ENCODE results near the gene FAR1.

The FAR1 gene

DNA sequence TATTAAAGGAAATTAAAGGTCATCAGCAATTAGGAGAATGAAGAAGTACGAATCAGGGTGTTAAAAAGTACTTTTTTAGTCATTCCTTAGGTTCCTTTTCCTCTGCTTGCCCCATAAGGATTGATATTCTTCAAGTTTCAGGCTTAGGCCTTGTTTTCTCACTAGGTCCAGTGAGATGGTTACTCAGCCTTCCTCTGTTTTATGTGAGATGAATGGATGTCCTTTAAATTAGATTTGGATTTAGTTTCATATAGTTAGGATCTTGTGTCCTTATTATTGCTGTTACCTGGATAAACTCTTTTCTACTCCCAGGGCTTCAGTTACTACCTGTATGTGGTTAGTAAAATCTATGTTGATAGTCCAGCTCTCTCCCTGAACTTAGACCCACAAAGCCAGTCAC lies 29.2 kb downstream of the FAR1 start:
- Histone ChIP-seq H3K9me3 (ENCODE audit: control insufficient read depth, insufficient read depth, low read length) (no peaks in the 10 kb centered on the region), H3K4me2 (ENCODE audit: low read length) (no peak overlapping the region), H3K4me1 (ENCODE audit: control insufficient read depth, low read length) (no peaks in the 10 kb centered on the region), H3K9me2 (replicated peaks; ENCODE audit: control insufficient read depth, low read length) (no peaks in the 10 kb centered on the region), H3K79me2 (ENCODE audit: control insufficient read depth, low read length) (peaks cover 31% of the 10 kb centered on the region), H4K20me1 (ENCODE audit: control insufficient read depth, insufficient read depth, low read depth, low read length) (no peaks in the 10 kb centered on the region), H3K27ac (ENCODE audit: low read depth, low read length) (no peak overlapping the region), H3K27me3 (ENCODE audit: control insufficient read depth, low read length) (no peaks in the 10 kb centered on the region), H3F3A (ENCODE audit: control insufficient read depth, insufficient read depth) (peaks cover 4% of the 10 kb centered on the region; the same call in 1 of the 2 replicates), H3K36me3 (ENCODE audit: control insufficient read depth, low read length) (peaks cover 68% of the 10 kb centered on the region), H3K4me3 (ENCODE audit: low read length) (no peak overlapping the region)
- TF ChIP-seq, protein P1, sequence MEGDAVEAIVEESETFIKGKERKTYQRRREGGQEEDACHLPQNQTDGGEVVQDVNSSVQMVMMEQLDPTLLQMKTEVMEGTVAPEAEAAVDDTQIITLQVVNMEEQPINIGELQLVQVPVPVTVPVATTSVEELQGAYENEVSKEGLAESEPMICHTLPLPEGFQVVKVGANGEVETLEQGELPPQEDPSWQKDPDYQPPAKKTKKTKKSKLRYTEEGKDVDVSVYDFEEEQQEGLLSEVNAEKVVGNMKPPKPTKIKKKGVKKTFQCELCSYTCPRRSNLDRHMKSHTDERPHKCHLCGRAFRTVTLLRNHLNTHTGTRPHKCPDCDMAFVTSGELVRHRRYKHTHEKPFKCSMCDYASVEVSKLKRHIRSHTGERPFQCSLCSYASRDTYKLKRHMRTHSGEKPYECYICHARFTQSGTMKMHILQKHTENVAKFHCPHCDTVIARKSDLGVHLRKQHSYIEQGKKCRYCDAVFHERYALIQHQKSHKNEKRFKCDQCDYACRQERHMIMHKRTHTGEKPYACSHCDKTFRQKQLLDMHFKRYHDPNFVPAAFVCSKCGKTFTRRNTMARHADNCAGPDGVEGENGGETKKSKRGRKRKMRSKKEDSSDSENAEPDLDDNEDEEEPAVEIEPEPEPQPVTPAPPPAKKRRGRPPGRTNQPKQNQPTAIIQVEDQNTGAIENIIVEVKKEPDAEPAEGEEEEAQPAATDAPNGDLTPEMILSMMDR (IDR thresholded peaks at IDR 0.05; ENCODE audit: low read depth, low read length, poor library complexity, severe bottlenecking), result no peak
- no peak for TF ChIP-seq EZH2phosphoT487 (IDR thresholded peaks at IDR 0.05; ENCODE audit: borderline replicate concordance, low read length)

DNA sequence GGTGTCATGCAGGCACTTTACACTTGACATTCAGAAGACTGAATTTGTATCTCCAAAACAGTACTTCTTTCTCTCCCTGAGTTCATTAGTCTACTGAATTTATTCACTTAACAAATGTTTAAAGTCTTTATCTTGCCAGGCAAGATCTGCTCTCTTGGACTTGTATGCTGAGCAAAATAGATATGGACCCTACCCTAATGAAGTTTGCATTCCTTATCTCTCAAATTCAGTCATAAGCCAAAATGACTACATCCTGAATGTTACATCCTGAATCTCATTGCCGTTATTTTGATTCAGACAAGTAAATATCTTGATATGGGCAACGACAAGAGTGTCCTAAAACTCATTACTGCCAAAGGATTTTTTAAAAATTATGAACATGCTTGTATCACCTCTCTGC lies 29.7 kb downstream of the FAR1 start:
- no peak overlapping the region for H3K4me3 ChIP-seq (ENCODE audit: low read length)
- peaks cover 27% of the 10 kb centered on the region for H3K79me2 ChIP-seq (ENCODE audit: control insufficient read depth, low read length)
- H3K9me3 ChIP-seq (ENCODE audit: control insufficient read depth, insufficient read depth, low read length), result no peaks in the 10 kb centered on the region
- H3K27me3 ChIP-seq (ENCODE audit: control insufficient read depth, low read length), result no peaks in the 10 kb centered on the region
- H3K36me3 ChIP-seq (ENCODE audit: control insufficient read depth, low read length), result peaks cover 73% of the 10 kb centered on the region
- no peak overlapping the region for H3K27ac ChIP-seq (ENCODE audit: low read depth, low read length)
- H3K4me1 ChIP-seq (ENCODE audit: control insufficient read depth, low read length), result no peaks in the 10 kb centered on the region
- H4K20me1 ChIP-seq (ENCODE audit: control insufficient read depth, insufficient read depth, low read depth, low read length), result no peaks in the 10 kb centered on the region
- TF ChIP-seq, protein P1 (IDR thresholded peaks at IDR 0.05; ENCODE audit: low read depth, low read length, poor library complexity, severe bottlenecking), result no peak
- TF ChIP-seq EZH2phosphoT487 (IDR thresholded peaks at IDR 0.05; ENCODE audit: borderline replicate concordance, low read length), result no peak
- H3F3A ChIP-seq (ENCODE audit: control insufficient read depth, insufficient read depth), result peaks cover 4% of the 10 kb centered on the region; the same call in 1 of the 2 replicates
- no peak overlapping the region for H3K4me2 ChIP-seq (ENCODE audit: low read length)
- H3K9me2 ChIP-seq (replicated peaks; ENCODE audit: control insufficient read depth, low read length), result no peaks in the 10 kb centered on the region

DNA sequence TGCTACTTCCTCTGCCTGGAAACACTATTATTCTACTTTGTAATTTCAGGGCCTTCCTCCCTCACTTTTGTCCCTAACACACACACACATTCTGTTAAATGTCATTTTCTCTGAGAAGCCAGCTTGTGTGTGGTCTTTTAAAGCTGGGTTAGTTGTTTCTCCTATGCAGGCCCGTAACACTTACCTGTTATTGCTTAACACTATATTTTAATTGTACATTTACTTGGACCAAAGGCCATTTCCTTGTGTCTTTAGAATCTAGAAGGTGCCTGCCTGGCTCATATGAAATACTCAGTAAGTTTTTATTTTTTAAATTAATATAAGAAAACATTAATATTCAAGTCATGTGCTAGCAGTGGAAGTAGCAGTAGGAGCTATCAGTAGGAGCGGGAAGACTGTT lies 30.6 kb downstream of the FAR1 start:
- no peak overlapping the region for H3K4me3 ChIP-seq (ENCODE audit: low read length)
- H3K4me1 ChIP-seq (ENCODE audit: control insufficient read depth, low read length), result no peaks in the 10 kb centered on the region
- H3K9me3 ChIP-seq (ENCODE audit: control insufficient read depth, insufficient read depth, low read length), result no peaks in the 10 kb centered on the region
- no peaks in the 10 kb centered on the region for H4K20me1 ChIP-seq (ENCODE audit: control insufficient read depth, insufficient read depth, low read depth, low read length)
- no peaks in the 10 kb centered on the region for H3K27me3 ChIP-seq (ENCODE audit: control insufficient read depth, low read length)
- no peak overlapping the region for H3K27ac ChIP-seq (ENCODE audit: low read depth, low read length)
- peaks cover 78% of the 10 kb centered on the region for H3K36me3 ChIP-seq (ENCODE audit: control insufficient read depth, low read length)
- TF ChIP-seq, protein P1 (IDR thresholded peaks at IDR 0.05; ENCODE audit: low read depth, low read length, poor library complexity, severe bottlenecking), result no peak
- TF ChIP-seq EZH2phosphoT487 (IDR thresholded peaks at IDR 0.05; ENCODE audit: borderline replicate concordance, low read length), result no peak
- no peaks in the 10 kb centered on the region for H3K9me2 ChIP-seq (replicated peaks; ENCODE audit: control insufficient read depth, low read length)
- H3K4me2 ChIP-seq (ENCODE audit: low read length), result no peak overlapping the region
- peaks cover 4% of the 10 kb centered on the region; the same call in 1 of the 2 replicates for H3F3A ChIP-seq (ENCODE audit: control insufficient read depth, insufficient read depth)
- peaks cover 18% of the 10 kb centered on the region for H3K79me2 ChIP-seq (ENCODE audit: control insufficient read depth, low read length)
